HG03095 (cell line): ENCODE results near the gene CTDNEP1.

Experiments used
- ATAC-seq: cut with Tn5 transposase; IDR thresholded peaks from one replicate; pipeline ENCODE4 v1.9.1; 2021; ENCODE audit warnings: moderate library complexity; ENCODE audit not compliant: unreplicated experiment

CTDNEP1 gene

GRCh38 chr17:7251661-7252175 is at the start of gene CTDNEP1:
CTDNEP1 (minus strand) TSS chr17:7251734; CDS start chr17:7251296, 438 bp downstream.
- ATAC-seq, result peak; percentile 77

GRCh38 chr17:7296189-7296861 is 44.8 kb upstream of the CTDNEP1 start:
- ATAC-seq, result no peak

GRCh38 chr17:7295230-7296180 is 44.0 kb upstream of the CTDNEP1 start:
- no peak for ATAC-seq

GRCh38 chr17:7294614-7295153 is 43.1 kb upstream of the CTDNEP1 start, which contains the start of gene YBX2:
YBX2 (minus strand) TSS chr17:7294639; CDS start chr17:7294500, 139 bp downstream.
- ATAC-seq, result no peak

- no peak for ATAC-seq
Measured at GRCh38 chr17:7293816-7294613, 42.5 kb upstream of the CTDNEP1 start.

GRCh38 chr17:7293159-7293558 is 41.6 kb upstream of the CTDNEP1 start:
- no peak for ATAC-seq

GRCh38 chr17:7292729-7293128 is 41.2 kb upstream of the CTDNEP1 start:
- ATAC-seq, result no peak

GRCh38 chr17:7292194-7292593 is 40.7 kb upstream of the CTDNEP1 start:
- ATAC-seq, result no peak

- no peak for ATAC-seq
Measured at GRCh38 chr17:7290685-7291084, 39.2 kb upstream of the CTDNEP1 start.

GRCh38 chr17:7290166-7290565 is 38.6 kb upstream of the CTDNEP1 start:
- no peak for ATAC-seq

GRCh38 chr17:7289256-7290032 is 37.9 kb upstream of the CTDNEP1 start:
- ATAC-seq, result no peak

GRCh38 chr17:7285679-7286078 is 34.1 kb upstream of the CTDNEP1 start:
- ATAC-seq, result no peak

- ATAC-seq, result no peak
Measured at GRCh38 chr17:7284911-7285310, 33.4 kb upstream of the CTDNEP1 start.

- ATAC-seq, result no peak
Measured at GRCh38 chr17:7283471-7284216, 32.1 kb upstream of the CTDNEP1 start.

- ATAC-seq, result no peak
Measured at GRCh38 chr17:7282752-7283321, 31.3 kb upstream of the CTDNEP1 start.

- ATAC-seq, result no peak
Measured at GRCh38 chr17:7281953-7282751, 30.6 kb upstream of the CTDNEP1 start.

GRCh38 chr17:7281074-7281952 is 29.8 kb upstream of the CTDNEP1 start, which contains the start of gene SLC2A4:
SLC2A4 (plus strand) TSS chr17:7281718; CDS start chr17:7281935, 217 bp downstream.
- ATAC-seq, result no peak
